C4-2B (cell line): ENCODE results near the gene TK2.

Experiments used
- H3K27ac ChIP-seq: fragments of 450-650 bp; 2 replicates; pipeline ENCODE4 v1.5.1; 2017
- CTCF ChIP-seq: fragments of 450-650 bp; conservative IDR thresholded peaks from 2 replicates; pipeline ENCODE4 v1.5.1; 2017; ENCODE audit warnings: mild to moderate bottlenecking
- ZFX ChIP-seq: fragments of 450-650 bp; IDR thresholded peaks from 2 replicates; pipeline ENCODE4 v1.6.1; 2017

The TK2 gene

GRCh38 chr16:66542396-66542795 is 7.5 kb downstream of the TK2 start:
- TF ChIP-seq CTCF (no peak), ZFX (no peak)
- H3K27ac ChIP-seq = no peak overlapping the region

- TF ChIP-seq CTCF = no peak
- TF ChIP-seq ZFX = no peak
- no peak overlapping the region for H3K27ac ChIP-seq
These were observed 8.2 kb downstream of the TK2 start for GRCh38 chr16:66541388-66542355.

GRCh38 chr16:66539623-66540469 is 10.1 kb downstream of the TK2 start:
- no peak overlapping the region for H3K27ac ChIP-seq
- TF ChIP-seq CTCF (no peak), ZFX (no peak)

GRCh38 chr16:66538910-66539309 is 11.0 kb downstream of the TK2 start:
- no peak overlapping the region for H3K27ac ChIP-seq
- TF ChIP-seq CTCF (no peak), ZFX (no peak)

- no peak overlapping the region for H3K27ac ChIP-seq
- no peak for TF ChIP-seq CTCF
- no peak for TF ChIP-seq ZFX
These were observed 12.7 kb downstream of the TK2 start for GRCh38 chr16:66537236-66537635.

GRCh38 chr16:66536525-66536924 is 13.4 kb downstream of the TK2 start:
- no peak overlapping the region for H3K27ac ChIP-seq
- TF ChIP-seq ZFX (no peak), CTCF (no peak)

- TF ChIP-seq ZFX = no peak
- no peak for TF ChIP-seq CTCF
- H3K27ac ChIP-seq = no peak overlapping the region
These were observed 15.5 kb downstream of the TK2 start for GRCh38 chr16:66534376-66534799.
